Kidney epithelial cell (primary cell): Measurements from ENCODE around the gene SLC35D1. TPM values are rescaled to one million over a fixed set of nuclear protein-coding genes. Genes with fewer than 3 reads are reported as not detected.

Experiments
- DNase-seq: peaks from one replicate; pipeline ENCODE4 v3.0.0-alpha.2; 2010; ENCODE audit warnings: low read depth
- H3K27me3 ChIP-seq: 2 replicates; pipeline ENCODE4 v1.6.0; 2011; ENCODE audit warnings: low read length; ENCODE audit not compliant: control insufficient read depth, insufficient read depth
- H3K36me3 ChIP-seq: 2 replicates; pipeline ENCODE4 v1.5.1; 2011; ENCODE audit warnings: low read length; ENCODE audit not compliant: control insufficient read depth, insufficient read depth
- H3K4me3 ChIP-seq: 2 replicates; pipeline ENCODE4 v1.5.1; 2011; ENCODE audit warnings: low read depth, mild to moderate bottlenecking, control low read depth, low read length
- total RNA-seq: library from RNA; depleted of rRNA; stranded (reverse); fragments of >200 nt; gene quantifications from 2 replicates; pipeline ENCODE4 v1.2.3, GENCODE V29; 2015
- TF ChIP-seq, protein P1 (sequence below): IDR thresholded peaks from 2 replicates; pipeline ENCODE4 v1.5.1; 2011; ENCODE audit warnings: mild to moderate bottlenecking, moderate library complexity, low read length, control low read depth, inconsistent platforms; ENCODE audit not compliant: insufficient read depth, poor library complexity, severe bottlenecking

Gene SLC35D1
- 6.9 and 8.1 TPM in 2 replicates for total RNA-seq

DNA sequence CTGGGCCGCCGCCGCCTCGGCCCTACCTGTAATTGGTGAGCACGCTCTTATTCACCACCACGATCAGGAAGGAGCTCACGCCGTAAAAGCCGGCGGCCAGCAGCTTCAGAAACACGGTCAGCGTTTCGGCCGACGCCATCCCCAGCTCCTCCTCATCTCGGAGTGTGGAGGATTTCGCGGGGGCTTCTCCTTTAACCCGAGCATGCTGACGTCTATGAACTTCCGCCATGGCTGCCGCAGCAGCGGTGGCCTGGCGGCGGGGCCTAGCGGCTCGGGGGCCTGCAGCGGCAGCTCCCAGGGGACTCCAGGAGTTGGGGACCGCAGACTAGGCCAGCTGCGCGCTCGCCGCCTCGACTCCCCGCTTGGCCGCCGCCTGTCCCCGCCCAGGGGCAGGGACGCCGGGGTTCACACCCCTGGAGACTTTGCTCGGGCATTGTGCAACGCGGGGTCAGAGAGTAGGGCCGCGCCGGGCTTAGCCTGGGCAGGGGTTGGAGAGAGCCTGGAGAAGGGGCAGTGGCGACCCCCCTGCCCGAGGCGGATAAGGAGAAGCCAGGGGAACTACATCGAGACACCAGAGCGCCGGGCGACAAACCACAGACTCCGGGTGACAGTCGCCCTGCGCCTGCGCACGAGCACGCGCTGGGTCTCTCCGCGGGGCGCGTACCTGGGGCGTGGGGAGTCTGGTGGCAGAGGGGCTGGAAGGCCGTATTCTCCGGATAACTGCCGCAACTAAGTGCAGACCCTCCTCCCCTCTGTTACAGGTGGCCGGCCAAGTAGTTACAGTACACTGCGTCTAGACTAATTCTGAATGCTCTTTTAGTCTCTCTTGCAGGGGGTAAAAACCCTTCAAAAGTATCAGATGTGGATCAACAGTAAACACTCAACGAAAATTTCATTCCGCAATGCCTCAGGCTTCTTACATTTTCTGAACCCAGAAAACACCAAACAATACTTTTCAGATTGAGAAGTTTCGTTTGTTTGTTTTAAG, at the start of gene SLC35D1:
Gene SLC35D1 (minus strand): TSS at position 364 of the 988 bp plus-strand sequence. CDS start 135 bp downstream, at position 229.
- DNase-seq, result no peak
- no peaks in the 10 kb centered on the region for H3K36me3 ChIP-seq
- TF ChIP-seq, protein P1, sequence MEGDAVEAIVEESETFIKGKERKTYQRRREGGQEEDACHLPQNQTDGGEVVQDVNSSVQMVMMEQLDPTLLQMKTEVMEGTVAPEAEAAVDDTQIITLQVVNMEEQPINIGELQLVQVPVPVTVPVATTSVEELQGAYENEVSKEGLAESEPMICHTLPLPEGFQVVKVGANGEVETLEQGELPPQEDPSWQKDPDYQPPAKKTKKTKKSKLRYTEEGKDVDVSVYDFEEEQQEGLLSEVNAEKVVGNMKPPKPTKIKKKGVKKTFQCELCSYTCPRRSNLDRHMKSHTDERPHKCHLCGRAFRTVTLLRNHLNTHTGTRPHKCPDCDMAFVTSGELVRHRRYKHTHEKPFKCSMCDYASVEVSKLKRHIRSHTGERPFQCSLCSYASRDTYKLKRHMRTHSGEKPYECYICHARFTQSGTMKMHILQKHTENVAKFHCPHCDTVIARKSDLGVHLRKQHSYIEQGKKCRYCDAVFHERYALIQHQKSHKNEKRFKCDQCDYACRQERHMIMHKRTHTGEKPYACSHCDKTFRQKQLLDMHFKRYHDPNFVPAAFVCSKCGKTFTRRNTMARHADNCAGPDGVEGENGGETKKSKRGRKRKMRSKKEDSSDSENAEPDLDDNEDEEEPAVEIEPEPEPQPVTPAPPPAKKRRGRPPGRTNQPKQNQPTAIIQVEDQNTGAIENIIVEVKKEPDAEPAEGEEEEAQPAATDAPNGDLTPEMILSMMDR, result no peak
- peak within 1 kb of the TSS; percentile 82 for H3K4me3 ChIP-seq
- no peaks in the 10 kb centered on the region for H3K27me3 ChIP-seq

DNA sequence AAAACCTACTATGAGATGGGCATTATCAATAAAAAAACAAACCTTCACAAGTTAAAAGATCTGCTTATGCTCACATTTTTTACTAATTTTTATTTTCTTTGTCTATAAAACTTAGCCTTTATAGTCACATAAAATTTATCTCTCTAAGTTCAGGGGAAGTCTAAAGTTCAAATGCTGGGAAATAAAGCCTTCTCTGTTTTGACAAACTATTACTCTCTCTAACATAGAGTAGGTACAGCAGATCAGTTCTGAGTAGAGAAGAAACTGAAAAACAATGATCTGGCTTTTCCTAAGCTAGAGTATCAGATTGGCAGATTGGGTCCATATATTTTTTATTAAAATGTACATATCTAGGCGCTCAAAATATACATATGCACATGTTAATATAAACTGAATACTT, 49.6 kb upstream of the SLC35D1 start:
- H3K27me3 ChIP-seq, result no peaks in the 10 kb centered on the region
- TF ChIP-seq, protein P1, result no peak
- no peak overlapping the region for H3K4me3 ChIP-seq
- no peak for DNase-seq
- H3K36me3 ChIP-seq, result no peaks in the 10 kb centered on the region

DNA sequence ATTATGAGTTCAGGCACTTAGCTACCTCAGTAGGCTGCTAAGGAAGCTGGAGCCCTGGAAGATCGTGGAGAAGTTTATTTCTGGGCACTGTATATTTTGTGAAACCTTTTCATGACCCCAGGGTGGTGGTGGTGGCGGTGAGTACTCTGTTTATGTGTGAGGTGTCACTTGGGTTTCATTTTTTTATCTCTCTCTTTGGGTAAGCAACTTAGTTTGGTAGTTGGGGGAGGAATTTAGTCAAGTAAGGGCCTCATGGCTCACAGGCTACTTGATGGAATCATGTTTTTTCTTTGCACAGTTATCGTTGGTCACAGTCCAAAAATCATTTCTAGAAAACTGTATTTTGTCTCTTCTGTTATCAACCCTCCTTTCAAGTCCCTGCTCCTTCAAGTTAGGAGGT, 46.9 kb upstream of the SLC35D1 start:
- Histone ChIP-seq H3K27me3 (no peaks in the 10 kb centered on the region), H3K4me3 (no peak overlapping the region), H3K36me3 (no peaks in the 10 kb centered on the region)
- TF ChIP-seq, protein P1, result no peak
- DNase-seq, result no peak

DNA sequence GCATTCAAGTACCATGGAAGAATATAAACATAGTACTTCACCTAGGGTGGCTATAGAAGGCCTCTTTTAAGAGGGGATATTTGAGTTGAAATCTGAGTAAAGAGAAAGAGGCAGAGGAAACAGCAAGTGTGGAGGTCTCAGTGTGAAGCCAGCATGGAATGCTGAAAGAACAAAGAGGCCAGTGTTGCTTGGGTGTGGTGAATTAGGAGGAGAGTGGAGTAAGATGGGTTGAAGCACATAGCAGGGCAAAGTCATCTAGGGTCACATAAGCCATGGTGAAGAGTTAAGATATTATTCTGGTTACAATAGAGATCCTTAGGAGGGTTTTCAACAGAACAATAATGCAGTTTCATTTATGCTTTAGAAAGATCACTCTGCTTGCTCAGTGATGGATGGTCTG, 43.4 kb upstream of the SLC35D1 start:
- TF ChIP-seq, protein P1, result no peak
- Histone ChIP-seq H3K4me3 (no peak overlapping the region), H3K36me3 (no peaks in the 10 kb centered on the region), H3K27me3 (no peaks in the 10 kb centered on the region)
- DNase-seq, result no peak

DNA sequence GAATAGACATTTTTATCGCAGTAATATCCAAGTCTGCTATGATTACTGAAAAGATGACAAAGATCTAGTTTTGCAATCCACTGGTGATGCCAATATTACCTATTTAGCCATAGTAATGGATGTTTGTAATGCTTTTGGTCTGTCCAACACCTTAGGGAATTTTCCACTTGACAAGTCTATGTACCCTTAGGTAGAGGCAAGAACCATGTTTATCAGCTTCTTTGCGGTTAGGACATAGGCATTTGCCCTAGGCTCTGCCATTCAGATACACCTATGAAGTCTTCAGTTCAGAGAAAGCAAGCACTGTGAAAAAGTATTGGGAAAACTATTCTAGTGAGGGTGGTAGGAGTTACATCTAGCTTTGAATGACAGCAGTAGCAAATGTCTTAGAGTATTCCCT, 40.2 kb upstream of the SLC35D1 start:
- no peak overlapping the region for H3K4me3 ChIP-seq
- no peaks in the 10 kb centered on the region for H3K27me3 ChIP-seq
- DNase-seq, result no peak
- H3K36me3 ChIP-seq, result no peaks in the 10 kb centered on the region
- TF ChIP-seq, protein P1, result no peak
